Activated CD8-positive, alpha-beta memory T cell treated with anti-CD3 and anti-CD28 coated beads, Interleukin-2, amount 50 U/mL, for 24 hours (primary cell): ENCODE results near the gene SCAP.
A peak's percentile ranks its signal among the peaks of the same experiment; 100 is the strongest.
"Not testable (repeated sequence)": the region's sequence is repeated elsewhere in the genome, so short reads cannot be mapped to it uniquely, and the experiment has no call there.

Source experiments
- DNase-seq: peaks from one replicate; pipeline ENCODE4 v3.0.0-alpha.2; 2020; ENCODE audit errors: extremely low read depth

SCAP gene

DNA sequence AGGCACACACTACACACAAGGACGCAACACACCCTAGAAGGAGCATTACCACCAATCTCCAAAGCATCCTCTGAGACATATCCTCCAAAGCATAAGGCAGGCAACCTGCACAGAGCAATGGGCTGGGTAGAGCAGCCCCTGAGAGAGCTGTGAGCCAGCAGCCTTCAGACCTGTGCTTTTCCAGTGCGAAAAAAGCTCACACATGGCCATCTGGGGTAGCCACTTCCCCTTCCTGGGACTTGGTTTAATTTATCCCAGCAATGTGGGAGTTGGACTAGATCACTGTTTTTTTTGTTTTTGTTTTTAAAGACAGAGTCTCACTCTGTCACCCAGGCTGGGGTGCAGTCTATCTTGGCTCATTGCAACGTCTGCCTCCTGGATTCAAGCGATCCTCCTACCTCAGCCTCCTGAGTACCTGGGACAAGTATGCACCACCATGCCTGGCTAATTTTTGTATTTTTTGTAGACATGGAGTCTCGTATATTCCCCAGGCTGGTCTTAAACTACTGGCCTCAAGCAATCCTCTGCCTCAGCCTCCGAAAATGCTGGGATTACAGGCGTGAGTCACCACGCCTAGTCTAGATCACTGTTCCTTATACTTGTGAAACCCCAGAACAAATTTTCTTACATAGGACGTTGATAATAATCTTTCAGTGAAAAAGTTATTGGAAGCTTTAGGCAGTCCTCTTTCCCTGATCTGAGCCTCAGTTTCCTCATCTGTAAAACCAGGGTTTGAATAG, 76.0 kb downstream of the SCAP start:
- DNase-seq: no peak

- no peak for DNase-seq
Observed at GRCh38 chr3:47399016-47399415, 76.7 kb downstream of the SCAP start.

- DNase-seq: no peak
Observed at GRCh38 chr3:47398228-47398627, 77.5 kb downstream of the SCAP start.

DNA sequence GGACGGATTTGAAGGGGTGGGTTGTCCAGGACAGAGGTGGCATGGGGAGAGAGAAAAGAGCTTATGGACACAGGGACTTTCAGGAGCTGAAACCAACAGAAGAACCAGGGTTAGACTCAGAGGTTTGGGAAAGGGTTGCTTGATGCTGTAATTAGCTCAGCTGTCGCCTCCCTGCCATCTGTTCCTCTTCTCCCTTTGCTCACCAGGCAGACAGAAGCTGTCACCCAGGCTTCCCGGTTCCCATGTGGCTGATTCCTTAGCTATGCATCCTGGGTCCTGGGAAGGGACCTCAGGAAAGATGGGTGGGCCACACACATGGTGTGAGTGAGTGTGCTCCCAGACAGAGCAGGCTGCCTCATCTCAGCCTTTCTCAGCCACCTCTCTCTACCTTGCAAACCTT, 80.9 kb downstream of the SCAP start:
- no peak for DNase-seq

DNA sequence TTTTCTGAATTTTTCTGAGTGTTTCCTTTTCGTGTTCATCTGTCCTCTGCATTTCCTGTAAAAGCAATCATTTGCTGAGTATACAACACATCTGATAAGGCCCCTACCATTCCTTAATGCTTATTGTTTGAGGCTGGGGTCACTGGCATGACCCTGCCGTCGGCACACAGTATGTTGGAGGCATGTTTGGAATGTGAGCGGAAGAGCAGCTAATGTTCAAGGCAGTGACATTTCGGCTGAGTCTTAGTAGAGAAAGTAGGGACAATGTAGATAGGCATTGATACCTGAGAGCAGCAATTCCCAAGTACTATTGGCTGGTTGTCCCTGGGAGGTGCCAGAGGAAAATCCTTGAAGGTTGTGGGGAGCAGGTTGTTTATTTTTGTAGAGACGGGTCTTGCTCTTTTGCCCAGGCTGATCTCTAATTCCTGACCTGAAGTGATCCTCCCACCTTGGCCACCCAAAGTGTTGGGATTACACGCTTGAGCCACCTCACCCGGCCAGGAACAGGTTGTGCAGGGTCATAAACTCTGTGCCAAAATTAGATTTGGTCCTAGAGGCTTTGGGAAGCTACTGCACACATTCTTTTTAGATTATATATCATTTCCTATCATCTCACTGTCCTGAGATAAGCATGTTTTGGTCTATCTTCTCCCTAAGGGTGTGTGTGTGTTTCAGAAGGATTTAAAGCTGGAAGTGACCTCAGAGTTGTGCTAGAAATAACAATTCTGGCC, 81.4 kb downstream of the SCAP start:
- no peak for DNase-seq

GRCh38 chr3:47392933-47393332, 82.8 kb downstream of the SCAP start:
- DNase-seq: no peak

DNA sequence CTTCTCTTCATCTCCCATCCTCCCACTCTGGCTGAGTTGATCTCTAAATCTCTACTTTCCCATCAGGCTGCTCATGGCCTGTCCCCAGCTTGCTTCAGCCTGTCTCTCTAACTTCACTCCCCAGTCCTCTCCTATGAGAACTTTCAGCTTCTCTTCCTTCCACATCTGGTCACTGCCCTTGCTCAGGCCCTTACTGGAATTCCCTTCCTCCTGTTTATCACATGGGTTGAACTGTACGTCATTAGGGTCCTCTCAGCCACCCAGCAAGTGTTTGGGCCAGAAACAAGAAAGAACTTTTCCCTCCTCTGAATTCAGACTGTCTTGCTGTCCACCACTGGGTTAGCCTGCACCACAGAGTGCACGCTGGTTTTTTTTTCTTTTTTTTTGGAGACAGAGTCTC, 89.9 kb downstream of the SCAP start:
- DNase-seq: no peak

DNA sequence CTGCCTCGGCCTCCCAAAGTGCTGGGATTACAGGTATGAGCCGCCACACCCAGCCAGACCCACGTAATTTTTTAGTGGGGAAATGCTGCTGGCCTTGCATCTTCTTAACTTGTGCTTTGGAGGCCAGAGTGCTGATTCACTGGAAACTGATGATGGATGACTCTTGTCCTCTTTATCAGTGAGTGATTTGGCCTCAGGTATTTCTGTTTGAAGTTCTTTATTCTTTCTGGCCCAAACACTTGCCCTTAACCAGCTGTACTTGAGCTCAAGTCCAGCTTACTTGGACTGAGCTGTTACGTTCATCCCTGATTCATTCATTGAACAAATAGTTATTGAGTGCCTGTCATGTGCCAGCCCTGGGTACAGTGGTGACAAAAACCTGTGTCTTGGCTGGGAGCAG, 90.7 kb downstream of the SCAP start:
- DNase-seq: no peak

DNA sequence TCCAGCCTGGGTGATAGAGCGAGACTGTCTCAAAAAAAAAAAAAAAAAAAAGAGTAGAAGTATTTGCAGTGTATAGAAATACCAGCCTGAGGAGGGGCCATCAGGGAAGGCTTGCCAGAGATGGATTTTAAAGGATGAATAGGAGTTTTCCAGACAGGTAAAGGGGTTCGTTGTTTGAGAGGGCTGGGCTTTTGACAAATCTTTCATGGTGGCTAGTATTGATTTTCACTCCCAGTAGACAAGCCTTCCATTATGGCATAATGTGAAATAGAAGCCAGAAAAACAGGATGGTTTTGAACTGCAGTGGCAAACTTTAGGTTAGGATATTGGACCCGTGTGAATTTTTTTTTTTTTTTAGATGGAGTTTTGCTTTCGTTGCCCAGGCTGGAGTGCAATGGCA, 91.3 kb downstream of the SCAP start:
- no peak for DNase-seq

GRCh38 chr3:47381317-47382157, 94.2 kb downstream of the SCAP start:
- peak; percentile 52 for DNase-seq

DNA sequence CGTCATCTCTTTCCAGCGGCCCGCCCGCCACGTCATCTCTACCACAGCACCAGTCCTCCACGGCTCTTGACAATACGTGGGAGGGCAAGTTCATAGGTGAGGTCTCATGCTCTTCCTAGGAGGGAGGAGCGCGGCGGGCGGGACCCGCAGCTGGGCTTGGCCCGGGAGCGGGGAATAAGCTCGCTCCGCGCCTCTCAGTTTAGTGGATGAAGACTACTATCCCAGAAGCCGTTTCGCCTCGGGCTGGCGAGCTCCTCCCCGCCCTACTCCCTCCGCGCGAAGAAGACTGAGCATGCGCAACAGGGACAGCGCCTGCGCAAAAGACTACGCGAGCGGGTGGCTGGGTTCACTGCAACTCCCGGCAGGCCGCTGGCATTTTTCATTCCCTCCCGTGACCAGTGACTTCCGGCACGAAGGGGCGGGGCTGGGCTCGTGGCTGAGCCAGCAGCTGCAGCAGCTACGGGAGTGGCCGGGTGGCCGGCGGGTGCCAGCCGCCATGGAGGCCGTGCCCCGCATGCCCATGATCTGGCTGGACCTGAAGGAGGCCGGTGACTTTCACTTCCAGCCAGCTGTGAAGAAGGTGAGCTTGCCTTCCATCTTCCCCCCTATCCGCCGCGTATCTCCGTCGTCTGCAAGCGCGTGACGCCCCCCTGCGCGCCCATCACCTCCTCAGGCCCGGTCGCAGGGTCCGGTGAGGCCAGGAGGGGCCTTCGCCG, 95.0 kb downstream of the SCAP start, which contains the start of gene PTPN23:
Gene PTPN23, plus strand, starts transcription at position 421 of the 716 bp plus-strand sequence. Its CDS starts 76 bp downstream, at position 497.
- DNase-seq: peak; percentile 98

GRCh38 chr3:47380026-47380600, 95.6 kb downstream of the SCAP start:
- DNase-seq: no peak

- no peak for DNase-seq
Observed at GRCh38 chr3:47379411-47379899, 96.3 kb downstream of the SCAP start.

DNA sequence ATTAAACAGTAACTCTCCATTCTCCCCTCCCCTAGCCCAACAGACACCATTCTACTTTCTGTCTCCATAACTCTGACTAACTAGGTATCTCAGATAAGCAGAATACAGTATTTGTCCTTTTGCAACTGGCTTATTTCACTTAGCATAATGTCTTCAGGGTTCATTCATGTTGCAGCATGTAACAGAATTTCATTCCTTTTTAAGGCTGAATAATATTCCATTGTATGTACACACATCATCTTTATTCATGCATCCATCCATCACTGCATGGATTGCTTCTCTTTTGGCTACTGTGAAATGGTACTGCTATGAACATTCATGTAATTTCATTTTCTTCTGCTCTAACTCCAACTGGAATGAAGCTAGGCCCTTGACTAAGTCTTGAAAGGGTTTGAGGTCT, 96.9 kb downstream of the SCAP start:
- no peak for DNase-seq

DNA sequence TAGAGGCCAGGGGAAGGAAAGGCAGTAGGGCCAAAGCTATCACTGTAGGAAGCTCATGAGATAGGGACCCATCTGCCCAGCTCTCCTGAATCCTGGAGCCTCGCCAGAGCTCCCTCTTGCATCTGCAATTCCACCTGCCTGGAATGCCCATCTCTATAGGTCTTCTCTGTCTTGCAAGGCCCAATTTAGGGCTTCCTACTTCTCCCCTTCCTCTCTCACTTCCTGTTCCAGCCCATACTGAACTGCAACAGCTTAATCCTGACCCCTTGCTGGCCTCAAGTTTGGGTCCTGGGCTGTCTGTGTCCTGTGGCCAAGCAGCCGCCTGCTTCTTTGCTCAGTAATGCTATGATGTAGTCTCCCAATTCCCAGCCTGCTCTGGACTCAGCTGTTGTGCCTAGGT, 98.6 kb downstream of the SCAP start:
- DNase-seq: no peak

DNA sequence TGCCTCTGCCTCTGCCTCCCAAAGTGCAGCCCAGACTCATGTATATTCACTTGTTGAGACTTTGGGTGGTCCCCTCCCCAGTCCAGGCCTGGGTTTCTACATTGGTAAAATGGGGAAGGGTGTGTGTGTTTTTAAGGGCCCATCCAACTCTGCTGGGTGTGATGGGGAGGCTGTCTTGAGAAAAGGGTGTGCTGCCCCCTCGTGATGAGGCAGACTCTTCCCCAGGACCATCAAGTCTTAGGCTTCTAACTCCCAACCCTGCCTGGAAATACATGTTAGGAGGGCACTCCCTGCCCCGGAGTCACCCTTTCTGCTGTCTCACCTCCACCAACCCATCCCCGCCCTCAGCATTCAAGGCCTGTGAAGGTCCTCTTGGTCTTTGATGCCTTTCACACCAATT, 99.3 kb downstream of the SCAP start:
- DNase-seq: no peak

GRCh38 chr3:47374587-47374986, 101.2 kb downstream of the SCAP start:
- DNase-seq: no peak

DNA sequence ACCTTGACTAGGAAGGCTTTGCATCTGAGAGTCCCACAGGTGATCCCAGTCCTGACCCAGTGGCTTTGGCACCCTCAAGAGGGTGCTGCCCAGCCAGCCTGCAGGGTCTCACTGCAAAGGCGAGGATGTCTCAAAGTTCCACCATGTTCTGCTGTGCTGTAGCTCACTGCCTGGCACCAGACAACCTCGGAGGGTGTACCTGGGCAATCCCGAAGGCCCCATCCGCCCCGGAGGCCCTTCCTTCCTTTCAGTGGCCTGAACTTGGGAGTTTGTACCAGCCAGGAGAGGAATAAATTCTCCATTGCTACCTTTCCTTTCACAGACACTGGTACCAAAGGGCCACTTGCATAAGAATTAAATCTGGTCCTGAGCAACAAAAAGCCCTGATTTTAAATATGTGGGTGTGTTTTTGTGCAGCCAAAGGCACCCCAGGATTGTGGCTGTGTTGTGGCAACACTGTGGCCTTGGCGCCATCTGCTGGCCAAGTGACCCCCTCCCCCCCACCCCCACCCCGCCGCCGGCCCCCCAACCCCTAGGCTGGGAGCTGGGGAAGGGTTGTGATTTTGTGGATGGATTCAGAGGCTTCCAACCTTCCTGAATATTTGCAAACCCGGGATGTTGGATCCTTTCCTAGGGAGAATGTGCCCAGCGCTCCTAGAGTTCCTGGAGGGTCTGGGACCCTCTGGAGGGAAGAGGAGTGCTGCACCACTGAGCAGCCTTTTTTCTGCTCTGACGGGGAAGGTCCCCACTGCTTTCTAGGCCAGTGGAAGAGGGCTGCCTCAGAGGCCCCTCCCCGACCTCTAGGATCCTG, 104.6 kb downstream of the SCAP start:
- no peak for DNase-seq

GRCh38 chr3:47370020-47370419, 105.7 kb downstream of the SCAP start:
- DNase-seq: not testable (repeated sequence)

- DNase-seq: no peak
Observed at GRCh38 chr3:47367631-47368030, 108.1 kb downstream of the SCAP start.
